GDM1 (cell line): ENCODE results near the gene RBMX.
A peak's percentile ranks its signal among the peaks of the same experiment; 100 is the strongest.
"Not testable (repeated sequence)": the region's sequence is repeated elsewhere in the genome, so short reads cannot be mapped to it uniquely, and the experiment has no call there.

Experiments used
- DNase-seq: peaks from one replicate; lab custom pipeline; 2025; lab: John Stamatoyannopoulos, UW

RBMX gene

DNA sequence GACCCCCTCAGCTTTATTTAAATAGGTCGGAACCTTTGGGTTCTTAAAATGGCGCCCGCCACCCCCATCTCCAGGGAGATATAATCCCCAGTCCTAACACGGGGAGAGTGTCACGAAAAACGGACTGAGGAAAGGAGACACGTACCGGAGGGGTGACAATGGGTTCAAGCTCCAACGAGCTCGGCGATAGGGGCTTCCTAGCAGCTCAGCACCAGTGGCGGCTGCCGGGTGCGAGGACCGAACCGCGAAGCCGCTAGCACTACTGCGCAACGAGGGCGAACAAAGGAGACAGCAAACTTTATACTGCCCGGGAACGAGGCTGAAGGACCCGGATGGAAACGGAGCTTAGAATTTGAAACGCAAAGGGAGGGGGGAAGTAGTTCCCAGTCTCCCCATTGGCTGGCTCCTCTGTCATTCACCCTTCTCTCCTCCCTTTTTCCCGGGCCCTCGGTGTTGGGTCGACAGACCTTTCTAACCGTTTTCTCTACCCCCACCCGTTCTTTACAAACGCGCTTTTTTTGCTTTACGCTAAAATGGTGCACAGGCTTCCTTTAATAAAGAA, at the start of gene RBMX:
TSS of gene RBMX (minus strand) at position 274 of the 562 bp plus-strand sequence. CDS start 1,298 bp downstream, outside the sequence.
- DNase-seq: peak; percentile 85

DNA sequence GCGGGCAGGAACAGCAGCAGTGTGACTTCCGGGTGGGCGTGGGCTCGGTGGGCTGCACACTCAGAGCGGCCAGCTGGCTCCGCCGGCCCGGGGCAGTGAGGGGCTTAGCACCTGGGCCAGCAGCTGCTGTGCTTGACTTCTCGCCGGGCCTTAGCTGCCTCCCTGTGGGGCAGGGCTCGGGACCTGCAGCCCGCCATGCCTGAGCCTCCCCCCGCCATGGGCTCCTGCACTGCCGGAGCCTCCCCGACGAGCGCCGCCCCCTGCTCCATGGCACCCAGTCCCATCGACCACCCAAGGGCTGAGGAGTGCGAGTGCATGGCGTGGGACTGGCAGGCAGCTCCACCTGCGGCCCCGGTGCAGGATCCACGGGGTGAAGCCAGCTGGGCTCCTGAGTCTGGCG, 40.9 kb upstream of the RBMX start:
- not testable (repeated sequence) for DNase-seq

DNA sequence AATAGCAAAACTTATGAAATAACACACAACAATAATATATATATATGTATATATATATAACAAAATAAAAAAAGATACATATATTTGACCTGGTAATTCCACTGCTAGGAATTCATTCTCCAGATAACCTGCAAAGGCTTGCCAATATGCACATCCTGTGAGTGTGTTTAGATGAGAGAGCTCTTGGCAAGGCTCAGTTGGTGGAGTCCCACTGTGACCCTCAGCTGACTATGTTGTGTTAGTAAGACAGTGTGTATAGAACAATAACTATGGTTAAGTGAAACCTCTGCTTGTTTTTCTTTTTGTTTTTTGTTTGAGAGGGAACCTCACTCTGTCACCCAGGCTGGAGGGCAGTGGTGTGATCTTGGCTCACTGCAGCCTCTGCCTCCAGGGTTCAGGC, 39.5 kb upstream of the RBMX start:
- DNase-seq: no peak

DNA sequence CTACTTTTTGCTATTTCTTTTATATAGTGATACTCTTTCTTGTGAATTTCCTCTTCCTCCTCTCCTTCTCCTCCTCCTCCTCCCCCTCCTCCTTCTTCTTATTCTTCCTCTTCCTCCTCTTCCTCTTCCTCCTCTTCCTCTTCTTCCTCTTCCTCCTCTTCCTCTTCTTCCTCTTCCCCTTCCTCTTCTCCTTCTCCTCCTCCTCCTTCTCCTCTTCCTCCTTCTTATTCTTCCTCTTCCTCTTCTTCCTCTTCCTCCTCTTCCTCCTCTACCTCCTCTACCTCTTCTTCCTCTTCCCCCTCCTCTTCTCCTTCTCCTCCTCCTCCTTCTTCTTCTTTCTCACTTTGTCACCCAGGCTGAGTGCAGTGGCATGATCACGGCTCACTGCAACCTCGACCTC, 36.3 kb upstream of the RBMX start:
- DNase-seq: no peak

DNA sequence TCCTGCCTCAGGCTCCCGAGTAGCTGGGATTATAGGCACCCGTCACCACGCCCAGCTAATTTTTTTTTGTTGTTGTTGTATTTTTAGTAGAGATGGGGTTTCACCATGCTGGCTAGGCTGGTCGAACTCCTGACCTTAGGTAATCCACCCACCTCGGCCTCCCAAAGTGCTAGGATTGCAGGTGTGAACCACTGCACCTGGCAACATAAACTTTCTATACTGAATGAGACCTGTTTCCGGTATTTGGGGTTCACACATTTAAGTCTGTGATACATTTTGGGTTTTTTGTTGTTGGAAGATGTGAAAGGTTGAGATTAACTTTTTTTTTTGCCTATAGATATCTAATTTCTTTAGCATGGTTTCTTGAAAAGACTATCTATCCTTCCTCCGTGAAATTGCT, 31.1 kb upstream of the RBMX start:
- not testable (repeated sequence) for DNase-seq

DNA sequence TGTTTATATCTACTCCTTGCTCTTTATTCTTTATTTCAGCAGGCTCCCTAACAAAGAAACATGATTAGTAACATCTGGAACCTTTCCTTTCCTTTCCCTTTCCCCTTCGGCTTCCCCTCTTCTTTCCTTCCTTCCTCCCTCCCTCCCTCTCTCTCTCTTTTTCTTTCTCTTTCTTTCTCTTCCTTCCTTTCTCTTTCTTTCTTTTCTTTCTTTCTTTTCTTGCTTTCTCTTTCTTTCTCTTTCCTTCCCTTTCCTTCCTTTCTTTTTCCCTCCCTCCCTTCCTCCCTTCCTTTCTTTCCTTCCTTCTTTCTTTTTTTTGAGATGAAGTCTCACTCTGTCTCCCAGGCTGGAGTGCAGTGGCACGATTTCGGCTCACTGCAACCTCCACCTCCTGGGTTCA, 30.7 kb upstream of the RBMX start:
- DNase-seq: no peak

DNA sequence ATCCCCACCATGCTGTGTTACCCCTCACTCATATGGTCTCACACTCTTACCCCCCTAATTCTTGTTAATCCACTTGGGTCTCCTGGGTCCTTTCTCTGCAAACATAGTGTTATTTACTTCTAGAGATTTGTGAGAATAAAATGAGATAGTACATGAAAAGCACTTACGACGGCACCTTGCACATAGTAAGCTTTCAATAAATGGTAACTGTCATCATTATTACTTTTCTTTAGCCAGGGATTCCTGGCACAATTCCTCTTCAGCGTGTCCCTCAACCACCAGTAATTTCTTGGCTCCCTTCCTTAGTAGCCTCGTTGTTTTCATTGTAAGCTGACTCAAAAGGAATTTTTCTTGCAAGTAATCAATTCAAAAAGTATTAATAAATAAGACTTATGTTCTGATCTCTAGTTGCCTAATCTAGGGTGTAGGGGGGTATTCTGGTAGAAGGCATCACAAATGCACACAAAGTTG, 30.1 kb upstream of the RBMX start:
- no peak for DNase-seq

DNA sequence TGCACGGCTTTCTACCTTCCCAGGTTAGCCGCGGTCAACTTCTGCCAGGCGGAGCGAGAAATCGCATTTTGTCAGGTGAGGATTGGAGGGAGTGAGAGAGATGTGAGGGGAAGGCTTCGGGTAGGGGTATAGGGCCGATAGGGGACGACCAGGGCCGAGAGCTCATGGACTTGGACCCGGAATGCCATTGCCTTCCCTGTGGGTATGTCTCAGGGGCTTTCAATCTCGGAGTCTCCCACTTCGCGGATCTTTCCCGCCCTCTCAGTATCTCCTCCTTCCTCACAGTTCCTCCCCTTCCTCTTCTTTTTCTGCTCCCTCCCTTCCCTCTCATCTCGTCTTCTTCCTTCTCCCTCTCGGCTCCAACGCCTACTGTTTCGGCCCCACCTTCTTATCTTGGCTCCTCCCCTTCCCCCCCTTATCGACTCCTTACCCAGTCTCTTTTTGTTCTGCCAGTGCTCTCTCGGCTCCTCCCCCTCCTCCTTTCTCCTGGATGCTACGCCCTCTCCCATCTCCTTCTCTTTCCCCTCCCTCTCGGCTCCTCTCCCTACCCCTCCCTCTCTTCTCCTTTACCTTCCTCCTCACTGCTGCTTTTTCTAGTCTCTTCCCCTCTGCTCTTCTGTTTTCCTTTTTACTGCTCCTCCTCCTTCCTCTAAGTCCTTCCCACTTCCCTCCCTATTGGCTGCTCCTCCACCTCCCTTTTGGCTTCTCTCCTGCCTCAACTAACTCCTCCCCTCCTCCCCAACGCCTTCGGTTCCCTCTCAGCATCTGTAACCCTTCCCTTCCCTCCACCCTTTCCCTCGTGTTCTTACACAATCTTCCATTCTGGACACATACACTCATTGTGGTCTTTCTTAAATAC, 29.4 kb upstream of the RBMX start:
- peak; percentile 94 for DNase-seq

DNA sequence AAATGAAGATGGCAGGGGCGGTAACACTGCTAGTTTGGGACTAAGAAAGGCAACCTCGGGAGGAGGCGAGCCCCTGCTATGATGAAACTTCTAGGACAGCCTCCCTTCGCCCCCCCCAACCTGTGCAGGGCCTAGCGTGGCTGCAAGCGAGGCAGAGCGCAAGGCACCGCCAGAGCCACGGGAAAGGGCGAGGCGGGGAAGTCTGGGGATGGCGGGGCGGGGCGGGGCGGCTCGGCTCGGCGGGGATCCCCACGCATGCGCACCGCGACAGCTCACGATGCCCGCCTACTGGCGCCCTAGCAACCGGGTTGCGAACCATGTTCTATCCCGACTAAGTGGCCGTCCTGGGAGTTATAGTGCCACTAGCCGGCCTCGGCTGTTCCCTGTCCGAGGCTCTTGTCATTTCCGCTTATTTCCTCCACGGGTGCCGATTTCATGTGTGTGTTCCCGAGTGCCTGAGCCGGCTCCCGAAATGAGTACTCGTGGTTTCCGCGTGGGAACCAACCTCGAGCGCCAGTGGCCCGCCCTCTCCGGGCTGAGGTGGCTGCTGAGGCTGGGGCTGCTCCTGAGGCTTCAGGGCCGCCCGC, 28.7 kb upstream of the RBMX start:
- DNase-seq: peak; percentile 85

DNA sequence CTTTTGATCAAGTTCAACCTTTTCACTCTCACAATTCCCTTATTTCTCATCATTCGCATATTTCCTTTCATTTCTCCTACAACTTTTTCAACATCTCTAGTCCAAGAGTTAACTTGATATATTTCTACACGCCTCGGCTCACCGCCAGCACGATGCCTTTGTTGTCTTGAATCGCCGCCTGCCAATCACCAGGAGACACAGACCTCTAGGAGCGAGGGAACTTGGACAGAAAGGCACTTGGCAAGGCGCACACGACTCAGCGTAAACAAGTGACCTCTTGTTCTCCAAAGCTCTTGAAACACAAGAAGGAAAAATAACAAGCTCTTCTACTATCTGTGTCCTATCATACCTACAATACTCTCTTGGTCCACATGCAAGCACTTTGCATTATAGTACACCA, 27.1 kb upstream of the RBMX start:
- no peak for DNase-seq

DNA sequence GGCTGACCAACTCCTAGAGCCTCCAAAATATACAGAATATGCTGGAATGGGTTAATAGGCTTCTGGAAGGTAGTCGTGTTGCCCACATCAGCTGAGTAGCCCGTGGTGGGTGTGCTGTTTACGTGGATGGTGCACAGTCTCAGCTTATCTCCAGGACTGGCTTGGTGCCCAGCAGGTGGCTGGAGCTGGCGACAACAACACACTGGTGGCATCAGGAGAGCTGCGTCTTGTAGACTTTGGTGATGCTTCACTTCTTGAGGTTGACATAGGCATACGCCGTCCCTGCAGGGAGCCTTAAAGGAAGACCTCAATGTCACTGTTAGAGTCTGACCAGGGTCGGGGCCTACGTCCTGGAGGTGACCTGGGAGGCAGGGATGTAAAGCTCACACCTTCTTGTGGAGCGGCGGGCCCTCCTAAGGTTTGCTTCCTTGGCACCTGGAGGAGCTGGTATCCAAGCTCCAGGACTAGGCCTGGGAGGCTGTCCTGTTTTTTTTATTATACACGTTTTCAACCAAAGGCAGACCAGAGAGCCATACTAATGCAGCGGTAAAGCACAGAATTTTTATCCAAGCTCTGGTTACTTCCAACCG, 26.5 kb upstream of the RBMX start:
- no peak for DNase-seq

DNA sequence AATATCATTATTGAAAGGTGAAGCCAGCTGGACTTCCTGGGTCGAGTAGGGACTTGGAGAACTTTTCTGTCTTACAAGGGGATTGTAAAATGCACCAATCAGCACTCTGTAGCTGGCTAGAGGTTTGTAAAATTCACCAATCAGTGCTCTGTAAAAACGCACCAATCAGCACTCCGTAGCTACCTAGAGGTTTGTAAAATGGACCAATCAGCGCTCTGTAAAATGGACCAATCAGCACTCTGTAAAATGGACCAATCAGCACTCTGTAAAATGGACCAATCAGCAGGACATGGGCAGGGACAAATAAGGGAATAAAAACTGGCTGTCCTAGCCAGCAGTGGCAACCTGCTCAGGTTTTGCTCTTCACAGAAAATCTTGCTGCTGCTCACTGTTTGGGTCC, 23.5 kb upstream of the RBMX start:
- DNase-seq: not testable (repeated sequence)

DNA sequence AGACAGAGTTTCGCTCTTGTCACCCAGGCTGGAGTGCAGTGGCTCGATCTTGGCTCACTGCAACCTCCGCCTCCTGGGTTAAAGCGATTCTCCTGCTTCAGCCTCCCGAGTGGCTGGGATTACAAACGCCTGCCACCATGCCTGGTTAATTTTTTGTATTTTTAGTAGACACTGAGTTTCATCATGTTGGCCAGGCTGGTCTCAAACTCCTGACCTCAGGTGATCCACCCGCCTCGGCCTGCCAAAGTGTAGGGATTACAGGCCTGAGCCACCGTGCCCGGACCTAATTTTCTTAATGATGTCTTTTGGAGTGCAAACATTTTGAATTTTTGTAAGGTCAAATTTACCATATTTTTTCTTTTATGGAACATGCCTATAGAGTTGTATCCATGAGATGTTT, 19.5 kb upstream of the RBMX start:
- not testable (repeated sequence) for DNase-seq

DNA sequence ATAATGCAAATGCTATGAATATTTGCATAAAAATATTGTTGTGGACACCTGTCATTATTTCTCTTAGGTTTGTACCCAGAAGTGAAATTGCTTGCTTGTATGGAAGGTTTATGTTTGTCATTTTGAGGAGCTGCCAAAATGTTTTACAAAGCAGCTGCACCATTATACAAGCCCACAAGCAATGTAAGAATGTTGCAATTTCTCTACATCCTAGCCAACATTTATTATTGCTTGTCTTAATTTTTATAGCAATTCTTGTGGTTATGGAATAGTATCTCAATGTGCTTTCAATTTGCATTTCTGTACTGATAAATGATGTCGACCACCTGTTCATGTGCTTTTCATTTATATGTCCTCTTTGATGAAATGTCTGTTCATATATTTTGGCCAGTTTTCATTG, 18.7 kb upstream of the RBMX start:
- no peak for DNase-seq

DNA sequence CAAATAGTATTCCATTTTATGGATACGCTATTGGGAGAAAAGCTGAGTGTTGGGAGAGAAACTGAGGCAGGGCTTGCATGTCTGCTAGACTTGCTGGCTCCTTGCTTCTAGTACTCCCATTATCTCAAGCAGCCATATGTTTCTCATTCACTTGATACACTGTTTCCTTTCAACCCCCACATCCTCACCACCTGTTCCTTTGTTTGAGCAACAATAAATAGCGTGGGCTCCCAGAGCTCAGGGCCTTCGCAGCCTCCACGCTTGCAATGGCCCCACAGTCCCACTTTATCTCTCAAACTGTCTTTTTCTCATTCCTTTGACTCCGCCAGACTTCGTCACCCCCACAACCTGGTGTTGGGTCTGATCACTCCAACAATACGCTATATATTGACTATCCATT, 18.2 kb upstream of the RBMX start:
- DNase-seq: not testable (repeated sequence)

DNA sequence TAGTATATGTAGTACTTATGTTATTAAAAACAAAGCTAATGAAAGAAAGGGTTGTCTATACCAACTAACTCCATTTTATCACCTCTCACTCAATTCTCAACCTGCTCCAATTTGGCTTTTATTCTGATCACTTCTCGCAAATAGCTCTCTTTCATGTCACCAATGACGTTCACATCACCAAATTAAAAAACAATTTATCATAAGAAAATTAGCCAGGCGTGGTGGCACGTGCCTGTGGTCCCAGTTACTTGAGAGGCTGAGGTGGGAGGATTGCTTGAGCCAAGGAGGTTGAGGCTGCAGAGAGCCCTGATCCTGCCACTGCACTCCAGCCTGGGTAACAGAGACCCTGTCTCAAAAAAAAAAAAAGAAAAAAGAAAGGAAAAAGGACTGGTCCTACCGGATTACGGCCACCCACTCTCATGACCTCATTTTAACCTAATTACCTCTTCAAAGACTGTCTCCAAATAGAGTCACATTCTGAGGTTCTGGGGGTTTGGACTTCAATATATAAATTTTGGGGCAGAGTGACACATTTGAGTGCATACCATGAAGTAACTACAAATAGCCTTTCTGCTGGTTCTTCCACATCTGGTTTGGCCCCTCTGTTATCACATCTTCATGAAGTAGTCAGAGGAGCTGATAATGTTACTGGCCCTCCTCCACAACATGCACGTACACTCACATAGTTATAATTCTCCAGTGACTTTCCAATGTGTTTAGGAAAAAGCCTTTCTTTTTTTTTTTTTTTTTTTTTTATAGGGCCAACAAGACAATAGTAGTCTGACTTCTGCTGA, 15.8 kb upstream of the RBMX start:
- DNase-seq: no peak

DNA sequence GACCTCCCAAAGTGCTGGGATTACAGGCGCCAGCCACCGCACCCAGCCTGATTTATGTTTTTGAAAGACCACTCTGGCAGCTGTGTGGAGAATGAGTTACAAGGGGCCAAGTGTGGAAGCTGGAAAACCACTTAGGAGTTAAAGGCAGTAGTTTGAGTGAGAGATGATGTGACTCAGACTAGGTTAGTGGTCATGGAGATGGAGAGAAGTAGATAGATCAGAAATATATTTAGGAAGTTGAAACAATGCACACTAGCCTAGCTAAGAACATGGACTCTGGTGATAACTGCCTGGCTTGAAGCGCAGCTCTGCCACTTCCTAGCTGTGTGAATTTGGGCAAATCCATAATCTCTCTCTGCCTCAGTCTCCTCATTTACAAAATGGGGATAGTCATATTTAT, 11.9 kb upstream of the RBMX start:
- no peak for DNase-seq

DNA sequence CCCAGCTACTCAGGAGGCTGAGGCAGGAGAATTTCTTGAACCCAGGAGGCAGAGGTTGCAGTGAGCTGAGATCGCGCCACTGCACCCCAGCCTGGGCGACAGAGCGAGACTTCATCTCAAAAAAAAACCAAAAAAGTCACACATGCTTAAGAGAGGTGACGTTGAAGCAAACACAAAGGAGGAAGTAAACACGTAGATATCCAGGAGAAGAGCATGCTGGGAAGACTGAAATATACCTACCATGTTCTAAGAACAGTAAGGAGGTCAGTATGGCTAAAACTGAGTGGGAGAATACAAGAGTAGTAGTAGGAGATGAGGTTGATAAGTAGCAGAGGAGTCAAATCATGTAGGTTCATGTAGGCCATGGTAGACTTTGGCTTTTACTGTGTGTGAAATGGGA, 10.1 kb upstream of the RBMX start:
- DNase-seq: not testable (repeated sequence)

DNA sequence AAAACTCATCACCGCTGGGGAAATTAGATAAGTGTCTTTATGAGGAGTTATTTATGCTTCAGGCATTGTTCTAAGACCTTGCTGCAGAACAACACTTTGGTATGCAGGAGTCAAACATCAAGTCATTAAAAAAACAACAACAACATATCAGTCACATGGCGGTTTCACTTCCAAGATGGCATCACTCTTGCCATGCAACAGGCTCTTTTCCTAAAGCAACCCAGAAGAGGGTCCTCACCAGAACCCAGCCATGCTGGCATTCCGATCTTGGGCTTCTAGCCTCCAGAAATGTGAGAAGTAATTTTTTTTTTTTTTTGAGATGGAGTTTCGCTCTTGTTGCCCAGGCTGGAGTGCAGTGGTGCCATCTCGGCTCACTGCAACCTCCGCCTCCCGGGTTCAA, 8.7 kb upstream of the RBMX start:
- no peak for DNase-seq

DNA sequence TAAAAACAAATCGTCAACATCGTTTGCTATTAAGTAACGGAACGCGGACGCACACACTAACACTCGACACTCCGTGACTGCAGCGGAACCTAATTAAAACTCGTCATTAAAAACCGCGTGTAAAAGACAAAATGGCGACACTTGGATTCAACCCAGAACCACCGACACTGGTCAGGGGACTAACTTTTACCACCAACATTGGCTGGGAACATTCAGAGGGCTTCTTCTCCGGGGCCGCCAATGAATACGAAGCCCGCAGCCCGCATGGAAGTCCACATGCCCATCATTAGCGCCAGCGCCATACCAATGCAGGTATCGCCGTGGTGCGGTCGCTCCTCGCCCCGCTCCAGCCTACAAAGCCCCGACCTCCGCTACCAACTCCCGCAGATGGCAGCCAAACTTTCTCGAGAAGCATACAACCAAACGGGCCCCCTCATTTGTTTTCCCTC, 498 bp downstream of the RBMX start:
- DNase-seq: no peak

DNA sequence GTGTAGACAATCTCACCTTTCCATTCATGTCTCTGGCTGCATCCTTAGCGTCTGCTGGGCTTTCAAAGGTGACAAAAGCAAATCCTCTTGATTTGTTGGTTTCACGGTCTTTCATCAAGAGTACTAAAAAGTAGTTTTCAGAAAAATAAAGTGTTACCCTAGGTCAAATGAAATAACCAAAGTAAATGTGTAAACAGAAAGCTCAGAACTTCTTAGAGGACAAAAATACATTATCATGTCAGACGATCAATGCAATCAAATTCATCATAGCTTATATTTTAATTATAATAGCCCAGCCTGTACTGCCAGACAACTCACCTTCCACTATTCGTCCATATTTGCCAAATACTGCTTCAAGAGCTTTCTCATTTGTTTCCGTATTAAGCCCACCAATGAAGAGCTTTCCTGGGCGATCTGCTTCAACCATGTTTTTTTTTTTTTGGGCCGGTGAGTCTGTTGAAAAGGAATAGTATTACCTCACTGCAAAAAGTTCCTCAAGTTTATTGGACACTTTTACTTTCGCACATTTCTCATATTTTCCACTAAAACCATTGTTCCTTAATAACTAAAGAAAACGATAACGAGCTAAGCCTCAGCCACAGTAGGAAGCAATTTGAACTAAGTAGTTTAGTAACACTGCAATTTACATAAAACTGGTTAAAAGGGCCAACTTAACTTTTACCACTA, 1.4 kb downstream of the RBMX start:
- no peak for DNase-seq
